ENCODE results near the gene GRM8. TPM values are rescaled to one million over a fixed set of nuclear protein-coding genes. Genes with fewer than 3 reads are reported as not detected.
"Not testable (repeated sequence)": the region's sequence is repeated elsewhere in the genome, so short reads cannot be mapped to it uniquely, and the experiment has no call there.

The GRM8 gene
- total RNA-seq, 1 donor from 2014 or later = 3.3 TPM

DNA sequence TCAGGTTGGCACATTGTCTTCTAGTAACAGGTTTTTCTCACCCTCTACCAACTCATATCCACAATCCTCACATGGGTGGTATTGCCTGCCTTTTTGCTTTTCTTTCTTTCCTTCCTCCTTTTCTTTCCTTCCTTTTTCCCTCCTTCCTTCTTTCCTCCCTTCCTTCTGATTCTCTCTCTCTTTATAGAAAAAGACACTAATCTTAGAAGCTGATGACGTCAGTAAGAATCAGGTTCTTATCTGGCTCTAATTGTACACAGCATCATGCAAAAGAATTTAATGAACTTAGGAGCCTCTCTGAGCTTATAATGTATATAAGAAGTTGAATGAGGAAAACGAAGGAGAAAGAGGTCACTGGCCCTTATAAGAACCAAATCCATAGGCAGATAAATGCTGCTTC is 328.3 kb downstream of the GRM8 start:
- DNase-seq (ENCODE audit: low spot score) = no peak

- DNase-seq (ENCODE audit: low spot score) = not testable (repeated sequence)
Observed at GRCh38 chr7:126911627-126912026, 341.1 kb downstream of the GRM8 start.

- DNase-seq (ENCODE audit: low spot score) = not testable (repeated sequence)
Observed at GRCh38 chr7:126908564-126908963, 344.2 kb downstream of the GRM8 start.

- DNase-seq (ENCODE audit: low spot score) = not testable (repeated sequence)
Observed at GRCh38 chr7:126907657-126908056, 345.1 kb downstream of the GRM8 start.

DNA sequence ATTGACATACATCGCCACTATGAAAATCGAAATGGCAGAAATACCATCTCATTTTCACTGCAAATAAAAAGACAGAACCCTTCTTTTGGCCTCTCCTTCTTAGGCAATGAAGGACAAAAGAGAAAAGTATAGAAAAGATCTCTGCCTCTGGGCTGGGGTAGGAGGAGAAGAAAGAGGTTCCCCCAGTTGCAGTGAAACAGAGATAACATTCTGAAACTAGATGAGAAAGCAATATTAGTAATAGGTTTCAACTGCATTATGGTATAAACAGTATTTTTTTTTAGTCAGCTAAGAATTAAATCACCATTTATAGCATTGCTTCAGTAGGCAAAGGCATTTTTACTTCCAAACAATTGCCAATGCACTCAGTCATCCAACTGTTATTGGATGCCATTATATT is 347.5 kb downstream of the GRM8 start:
- not testable (repeated sequence) for DNase-seq (ENCODE audit: low spot score)

DNA sequence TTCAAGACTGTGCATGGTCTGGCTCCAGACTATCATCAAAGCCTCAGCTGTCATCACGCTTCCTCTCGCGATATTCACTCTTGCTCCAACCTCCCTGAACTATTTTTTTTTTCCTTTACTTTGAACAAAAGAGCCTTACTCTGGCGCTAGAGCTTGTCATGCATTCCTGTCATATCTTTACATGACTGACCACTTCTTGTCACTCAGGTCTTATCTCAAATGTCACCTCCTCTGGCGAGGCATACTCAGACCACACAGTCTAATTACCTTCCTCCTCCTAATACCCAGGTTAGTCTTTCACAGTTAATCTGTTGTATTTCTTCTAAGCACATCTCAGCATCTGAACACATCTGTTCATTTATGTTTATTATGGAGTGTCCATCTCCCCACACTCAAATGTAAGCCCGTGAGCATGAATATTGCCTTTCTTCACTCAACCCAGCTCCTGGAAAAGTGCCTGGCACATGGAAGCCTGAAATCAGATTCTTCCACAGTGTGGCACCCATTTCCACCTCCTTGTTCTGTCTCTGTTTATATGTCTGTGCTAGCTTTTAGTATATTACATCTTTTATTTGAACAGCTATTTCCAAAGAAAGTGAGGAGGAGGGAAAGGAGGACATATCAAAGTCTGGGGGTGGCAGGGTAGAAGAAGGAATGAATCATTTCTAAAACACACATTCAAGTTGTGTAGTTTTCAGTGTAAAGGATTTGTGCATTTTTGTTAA is 351.5 kb downstream of the GRM8 start:
- DNase-seq (ENCODE audit: low spot score) = not testable (repeated sequence)

GRCh38 chr7:126887980-126888379 is 364.8 kb downstream of the GRM8 start:
- DNase-seq (ENCODE audit: low spot score) = not testable (repeated sequence)

- DNase-seq (ENCODE audit: low spot score) = not testable (repeated sequence)
Observed at GRCh38 chr7:126887560-126887959, 365.2 kb downstream of the GRM8 start.

GRCh38 chr7:126882730-126883129 is 370.0 kb downstream of the GRM8 start:
- DNase-seq (ENCODE audit: low spot score) = not testable (repeated sequence)

- DNase-seq (ENCODE audit: low spot score) = not testable (repeated sequence)
Observed at GRCh38 chr7:126881908-126882307, 370.8 kb downstream of the GRM8 start.

DNA sequence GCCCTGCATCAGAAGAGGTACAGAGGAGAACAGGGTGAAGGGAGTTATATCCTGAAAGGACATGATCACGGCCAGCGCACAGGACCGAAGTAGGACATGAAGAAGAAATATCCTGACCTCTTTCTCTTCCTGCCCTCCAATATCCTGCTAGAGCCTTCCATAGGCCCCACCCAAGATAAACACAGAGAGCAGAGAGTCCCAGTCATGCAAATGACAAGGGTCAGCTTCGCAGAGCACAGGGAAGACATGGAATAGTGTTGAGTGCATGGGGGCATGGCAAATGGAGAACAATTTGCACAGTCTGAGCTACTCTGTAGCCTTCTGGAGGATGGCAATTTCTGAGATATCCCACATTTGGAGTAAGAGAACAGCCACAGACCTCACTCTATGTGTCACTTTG is 371.4 kb downstream of the GRM8 start:
- DNase-seq (ENCODE audit: low spot score) = no peak

- not testable (repeated sequence) for DNase-seq (ENCODE audit: low spot score)
Observed at GRCh38 chr7:126876536-126876935, 376.2 kb downstream of the GRM8 start.

- no peak for DNase-seq (ENCODE audit: low spot score)
Observed at GRCh38 chr7:126856691-126857291, 395.9 kb downstream of the GRM8 start.

GRCh38 chr7:126845331-126845730 is 407.4 kb downstream of the GRM8 start:
- DNase-seq (ENCODE audit: low spot score) = no peak

DNA sequence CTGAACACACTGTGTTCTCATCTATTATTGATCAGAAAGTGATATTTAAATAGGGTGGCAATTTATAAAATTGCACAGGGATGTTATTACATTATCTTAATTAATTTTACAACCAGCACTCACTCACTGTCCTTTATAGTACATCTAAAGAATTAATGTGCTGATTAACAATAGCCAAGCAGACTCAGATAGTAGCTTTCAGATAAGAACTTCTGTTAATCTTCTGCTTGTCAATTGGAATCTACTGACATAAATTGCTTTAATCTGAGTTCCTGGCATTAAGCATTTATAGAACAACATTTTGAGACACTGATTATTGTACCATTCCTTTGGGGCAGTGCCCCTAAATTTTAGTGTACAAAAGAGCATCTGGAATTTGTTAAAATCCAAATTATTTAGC is 408.9 kb downstream of the GRM8 start:
- DNase-seq (ENCODE audit: low spot score) = no peak

GRCh38 chr7:126843336-126843735 is 409.4 kb downstream of the GRM8 start:
- no peak for DNase-seq (ENCODE audit: low spot score)

GRCh38 chr7:126842451-126842850 is 410.3 kb downstream of the GRM8 start:
- no peak for DNase-seq (ENCODE audit: low spot score)

DNA sequence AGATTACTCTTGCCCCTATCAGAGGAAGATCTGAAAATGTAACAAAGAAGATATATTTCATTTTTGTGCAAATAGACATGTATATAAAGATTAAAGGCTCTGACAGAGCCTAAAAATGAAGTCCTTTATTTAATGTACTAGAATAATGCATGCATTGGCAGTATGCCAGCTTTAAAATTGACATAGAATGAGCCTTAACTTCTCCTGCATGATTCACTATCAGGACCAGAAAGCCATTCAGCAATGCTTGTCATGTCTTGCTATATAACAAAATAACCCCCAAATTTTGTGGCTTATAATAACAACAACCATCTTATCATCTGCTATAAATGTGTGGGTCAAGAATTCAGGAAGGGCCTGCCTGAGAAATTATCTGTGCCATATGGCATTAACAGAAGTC is 411.9 kb downstream of the GRM8 start:
- DNase-seq (ENCODE audit: low spot score) = no peak

DNA sequence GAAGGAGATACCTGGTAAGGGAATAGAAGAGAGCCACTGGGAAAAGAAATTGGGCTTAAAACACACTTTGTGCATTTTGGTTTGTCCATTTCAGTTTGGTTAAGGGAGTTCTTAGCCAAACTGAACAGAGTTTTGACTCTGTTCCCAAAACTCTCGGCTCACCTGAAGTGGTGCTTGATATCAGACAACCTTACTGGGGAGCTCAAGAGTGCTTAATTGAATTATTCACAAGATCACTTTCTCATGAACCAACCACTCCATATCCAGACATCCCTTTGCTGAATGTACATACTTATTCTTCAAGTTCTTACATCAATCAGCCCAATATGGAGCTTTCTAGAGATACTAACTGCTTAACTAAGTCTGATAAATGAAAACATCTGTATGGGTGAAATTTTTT is 413.1 kb downstream of the GRM8 start:
- no peak for DNase-seq (ENCODE audit: low spot score)

- DNase-seq (ENCODE audit: low spot score) = no peak
Observed at GRCh38 chr7:126838194-126838593, 414.5 kb downstream of the GRM8 start.

GRCh38 chr7:126831241-126831640 is 421.5 kb downstream of the GRM8 start:
- DNase-seq (ENCODE audit: low spot score) = not testable (repeated sequence)

GRCh38 chr7:126820925-126821324 is 431.8 kb downstream of the GRM8 start:
- DNase-seq (ENCODE audit: low spot score) = no peak

DNA sequence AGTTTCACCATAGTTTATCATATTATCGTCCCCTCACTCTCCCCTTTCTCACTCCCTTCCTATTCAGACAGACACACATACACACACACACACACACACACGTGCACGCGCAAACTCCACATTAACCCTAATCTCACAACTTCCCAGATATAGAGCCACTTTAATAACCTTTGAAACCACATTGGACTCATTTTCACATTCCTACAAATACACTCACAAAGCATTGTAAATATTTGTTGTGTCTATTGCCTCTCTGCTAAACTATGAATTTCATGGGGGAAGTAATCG is 433.6 kb downstream of the GRM8 start:
- no peak for DNase-seq (ENCODE audit: low spot score)
